Measurements from ENCODE around the gene ASAP2. TPM values are rescaled to one million over a fixed set of nuclear protein-coding genes. Genes with fewer than 3 reads are reported as not detected.
A peak's percentile ranks its signal among the peaks of the same experiment; 100 is the strongest.

The ASAP2 gene
- polyA plus RNA-seq, 3 donors = 0.08 to 1.1 (median 0.20) TPM

DNA sequence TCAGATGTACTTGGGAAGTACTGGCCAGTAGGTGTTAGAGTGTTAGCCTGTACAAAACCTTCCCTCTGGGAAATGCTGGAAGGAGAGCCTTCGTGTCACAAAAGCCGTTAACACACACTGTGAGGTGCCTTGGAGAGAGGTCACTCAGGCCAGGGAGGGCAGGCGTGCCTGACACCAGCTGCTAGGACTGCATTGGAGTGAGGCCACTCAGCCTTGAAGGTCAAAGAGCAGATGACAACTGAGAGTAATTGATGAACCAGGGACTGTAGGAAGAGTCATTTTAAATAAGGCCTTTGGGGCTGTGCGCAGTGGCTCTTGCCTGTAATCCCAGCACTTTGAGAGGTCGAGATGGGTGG is 45.4 kb downstream of the ASAP2 start:
- Mint-ChIP-seq H3K4me1 (peaks cover 10% of the 10 kb centered on the region), H3K27me3 (ENCODE audit: low read depth in 3 of 3) (peaks cover 2 to 9% (median 2%) of the 10 kb centered on the region in 3 donors), H3K4me3 (no peak overlapping the region), H3K36me3 (no peaks in the 10 kb centered on the region), H3K27ac (peak overlapping the region in 2 of 7 donors; percentile 55 to 70), H3K9me3 (no peaks in the 10 kb centered on the region)
- no peaks in the 10 kb centered on the region for H4K20me1 ChIP-seq (ENCODE audit: insufficient read depth, low read length)
- H2AFZ ChIP-seq (ENCODE audit: insufficient read depth, low read depth, low read length, poor library complexity, severe bottlenecking) = no peak overlapping the region
- no peaks in the 10 kb centered on the region for H3K79me2 ChIP-seq (ENCODE audit: insufficient read depth, low read length)
- no peaks in the 10 kb centered on the region for H3K27me3 ChIP-seq (ENCODE audit: control insufficient read depth in 2 of 2, insufficient read depth in 2 of 2, low read length in 2 of 2)
- H3K4me1 ChIP-seq (ENCODE audit: control insufficient read depth in 1 of 2, insufficient read depth in 2 of 2, low read length in 2 of 2) = no peaks in the 10 kb centered on the region
- no peak for TF ChIP-seq CTCF (IDR thresholded peaks at IDR 0.05)
- WGBS (ENCODE audit: insufficient coverage) = 93% methylated on average over 3 of the region's 5 CpGs
- no peak overlapping the region for H3K9ac ChIP-seq (ENCODE audit: insufficient read depth, low read length, poor library complexity, severe bottlenecking)
- H3K9me3 ChIP-seq (replicated peaks in 1 of 2; ENCODE audit: control insufficient read depth in 1 of 2, insufficient read depth in 1 of 2, low read length in 2 of 2) = no peaks in the 10 kb centered on the region
- H3K27ac ChIP-seq (ENCODE audit: low read depth in 1 of 2, low read length in 2 of 2) = no peak overlapping the region
- no peak overlapping the region for H3K4me2 ChIP-seq (replicated peaks; ENCODE audit: extremely low read depth, low read length, poor library complexity, severe bottlenecking)
- intact Hi-C loops (cut with micrococcal nuclease) = no loop called here
- no peak overlapping the region for H3K4me3 ChIP-seq (replicated peaks in 1 of 3; ENCODE audit: low read depth in 2 of 3, low read length in 3 of 3)
- no peaks in the 10 kb centered on the region for H3K36me3 ChIP-seq (replicated peaks in 1 of 2; ENCODE audit: control insufficient read depth in 1 of 2, insufficient read depth in 2 of 2, low read length in 2 of 2)
- no peak for DNase-seq

DNA sequence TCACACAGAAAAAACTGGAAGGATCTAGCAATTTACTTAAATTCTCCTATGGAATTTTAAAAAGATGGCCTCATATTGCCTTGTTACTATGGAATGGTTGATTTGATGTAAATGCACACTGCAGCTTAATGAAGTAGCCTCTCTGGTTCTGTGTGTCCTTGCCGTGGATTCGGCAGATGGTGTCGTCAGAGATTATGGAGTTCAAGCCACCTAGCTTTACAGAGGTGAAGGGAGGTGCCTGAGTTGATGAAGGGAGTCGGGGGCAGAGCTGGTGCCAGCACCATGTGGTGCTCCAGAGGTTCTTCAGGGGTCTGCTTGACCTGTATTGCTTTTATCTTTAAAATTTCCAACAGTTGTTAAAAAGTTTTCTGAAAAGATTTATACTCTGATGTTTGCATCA is 48.8 kb downstream of the ASAP2 start:
- intact Hi-C loops (cut with micrococcal nuclease) = no loop called here
- peaks cover 24 to 25% of the 10 kb centered on the region in 2 donors for H3K4me1 ChIP-seq (ENCODE audit: control insufficient read depth in 1 of 2, insufficient read depth in 2 of 2, low read length in 2 of 2)
- no peaks in the 10 kb centered on the region for H3K27me3 ChIP-seq (ENCODE audit: control insufficient read depth in 2 of 2, insufficient read depth in 2 of 2, low read length in 2 of 2)
- no peak for TF ChIP-seq CTCF (IDR thresholded peaks at IDR 0.05)
- DNase-seq = no peak
- Mint-ChIP-seq H3K9me3 (no peaks in the 10 kb centered on the region), H3K27me3 (ENCODE audit: low read depth in 3 of 3) (peaks cover 0 to 7% (median 2%) of the 10 kb centered on the region in 3 donors), H3K36me3 (no peaks in the 10 kb centered on the region), H3K4me1 (peaks cover 31% of the 10 kb centered on the region), H3K4me3 (no peak overlapping the region), H3K27ac (no peak overlapping the region)
- no peaks in the 10 kb centered on the region for H4K20me1 ChIP-seq (ENCODE audit: insufficient read depth, low read length)
- no peaks in the 10 kb centered on the region for H3K36me3 ChIP-seq (replicated peaks in 1 of 2; ENCODE audit: control insufficient read depth in 1 of 2, insufficient read depth in 2 of 2, low read length in 2 of 2)
- H3K9ac ChIP-seq (ENCODE audit: insufficient read depth, low read length, poor library complexity, severe bottlenecking) = no peak overlapping the region
- H3K9me3 ChIP-seq (replicated peaks in 1 of 2; ENCODE audit: control insufficient read depth in 1 of 2, insufficient read depth in 1 of 2, low read length in 2 of 2) = no peaks in the 10 kb centered on the region
- no peaks in the 10 kb centered on the region for H3K79me2 ChIP-seq (ENCODE audit: insufficient read depth, low read length)
- H2AFZ ChIP-seq (ENCODE audit: insufficient read depth, low read depth, low read length, poor library complexity, severe bottlenecking) = no peak overlapping the region
- H3K4me3 ChIP-seq (replicated peaks in 1 of 3; ENCODE audit: low read depth in 2 of 3, low read length in 3 of 3) = no peak overlapping the region
- 95% methylated on average over 3 of the region's 4 CpGs for WGBS (ENCODE audit: insufficient coverage)
- H3K4me2 ChIP-seq (replicated peaks; ENCODE audit: extremely low read depth, low read length, poor library complexity, severe bottlenecking) = no peak overlapping the region
- no peak overlapping the region for H3K27ac ChIP-seq (ENCODE audit: low read depth in 1 of 2, low read length in 2 of 2)

Measured in CD14-positive monocyte (primary cell).